GM12878 (cell line): ENCODE measurements around the gene ERG. TPM values are rescaled to one million over a fixed set of nuclear protein-coding genes. Genes with fewer than 3 reads are reported as not detected.

ENCODE experiments used
- ATAC-seq: fragments of 200-7000 bp; cut with Tn5 transposase; 3 replicates; pipeline ENCODE4 v1.9.1; 2020; ENCODE audit warnings: mild to moderate bottlenecking, moderate library complexity
- BruUV-seq: library from RNA; stranded (reverse); fragments of 400-500 nt; replicated peaks from 2 replicates; lab custom pipeline; 2021; lab: Mats Ljungman, UMichigan
- CTCF ChIA-PET: fragments of 300-600 bp; sonication (Branson Sonifier 250); formaldehyde crosslinking; extraction: SDS; loops from one replicate; lab custom pipeline; 2021; ENCODE audit warnings: inconsistent platforms; lab: Yijun Ruan, JAX
- POLR2A ChIA-PET: fragments of 350-600 bp; formaldehyde crosslinking; extraction: SDS; loops from one replicate; lab custom pipeline; 2021; ENCODE audit warnings: inconsistent platforms; lab: Charles Lee
- RAD21 ChIA-PET: fragments of 300-600 bp; sonication (Branson Sonifier 250); formaldehyde crosslinking; loops from one replicate; lab custom pipeline; 2023; ENCODE audit warnings: antibody characterized with exemption; ENCODE audit not compliant: unreplicated experiment; lab: Charles Lee
- SMC1A ChIA-PET: fragments of 300-600 bp; sonication (Branson Sonifier 250); formaldehyde crosslinking; loops from one replicate; lab custom pipeline; 2023; ENCODE audit not compliant: unreplicated experiment, uncharacterized antibody; lab: Charles Lee
- DNase-seq: peaks from one replicate; pipeline ENCODE4 v3.0.0-alpha.2; 2011; ENCODE audit warnings: low read depth, low spot score
- FAIRE-seq: peaks from 3 replicates; lab custom pipeline; 2011; peaks lifted over from hg19 to GRCh38; lab: Jason Lieb, UNC
- H2AFZ ChIP-seq: 2 replicates; pipeline ENCODE4 v1.6.0; 2011; ENCODE audit warnings: low read depth, low read length, control low read depth; ENCODE audit not compliant: control insufficient read depth
- H3K27ac ChIP-seq: 2 replicates; pipeline ENCODE4 v1.5.1; 2011; ENCODE audit warnings: control low read depth; ENCODE audit not compliant: control insufficient read depth, insufficient read depth
- H3K27me3 ChIP-seq, 2 experiments: replicated peaks in 1 of 2; 2 replicates each; pipeline versions ENCODE4 v1.6.0 to v1.6.1; 2011; ENCODE audit warnings: low read length in 1 of 2; ENCODE audit not compliant: control insufficient read depth in 2 of 2, insufficient read depth in 2 of 2
- H3K36me3 ChIP-seq, 2 experiments: 2 replicates each; pipeline ENCODE4 v1.5.1; 2011; ENCODE audit warnings: low read length in 1 of 2; ENCODE audit not compliant: control insufficient read depth in 2 of 2, insufficient read depth in 2 of 2
- H3K4me1 ChIP-seq: 2 replicates; pipeline ENCODE4 v1.6.1; 2011; ENCODE audit warnings: mild to moderate bottlenecking, low read length, moderate library complexity, mixed read lengths; ENCODE audit not compliant: control insufficient read depth, insufficient read depth
- H3K4me2 ChIP-seq: 2 replicates; pipeline ENCODE4 v1.6.0; 2011; ENCODE audit warnings: control low read depth; ENCODE audit not compliant: control insufficient read depth, insufficient read depth
- H3K4me3 ChIP-seq: fragments of 200-600 bp; sonication (generic); 2 replicates; pipeline ENCODE4 v1.5.1; 2016
- H3K79me2 ChIP-seq: 2 replicates; pipeline ENCODE4 v1.6.0; 2011; ENCODE audit warnings: low read length; ENCODE audit not compliant: control insufficient read depth, insufficient read depth
- H3K9ac ChIP-seq: 2 replicates; pipeline ENCODE4 v1.8.0; 2011; ENCODE audit warnings: low read length, control low read depth, mixed read lengths; ENCODE audit not compliant: control insufficient read depth, insufficient read depth
- H3K9me3 ChIP-seq: replicated peaks from 3 replicates; pipeline ENCODE4 v1.5.1; 2011; ENCODE audit warnings: mild to moderate bottlenecking, low read length; ENCODE audit not compliant: control insufficient read depth, insufficient read depth
- H4K20me1 ChIP-seq: 2 replicates; pipeline ENCODE4 v1.6.0; 2011; ENCODE audit not compliant: control insufficient read depth, insufficient read depth
- BHLHE40 ChIP-seq, 2 experiments: fragments of 450-650 bp in 1 of 2; IDR thresholded peaks; 2 replicates each; pipeline ENCODE4 v1.6.1; 2011 to 2017; ENCODE audit warnings: low read depth in 2 of 2, borderline replicate concordance in 1 of 2, improper control_type of control experiment in 1 of 2, low read length in 1 of 2, mild to moderate bottlenecking in 1 of 2
- CTCF ChIP-seq, 3 experiments: IDR thresholded peaks in 2 of 3; conservative IDR thresholded peaks in 1 of 3; 2 replicates each; pipeline ENCODE4 v1.5.1; 2011; ENCODE audit warnings: low read depth in 3 of 3, low read length in 3 of 3, mild to moderate bottlenecking in 3 of 3, control low read depth in 2 of 3, moderate library complexity in 2 of 3, inconsistent platforms in 1 of 3, mixed read lengths in 1 of 3; ENCODE audit not compliant: control insufficient read depth in 2 of 3, insufficient read depth in 1 of 3; ENCODE audit errors: extremely low read depth in 1 of 3
- NFIC ChIP-seq: IDR thresholded peaks from 2 replicates; pipeline ENCODE4 v1.6.1; 2012; ENCODE audit warnings: low read depth, mild to moderate bottlenecking, inconsistent platforms, low read length, moderate library complexity
- RAD21 ChIP-seq: IDR thresholded peaks from 2 replicates; pipeline ENCODE4 v1.6.1; 2011; ENCODE audit warnings: mild to moderate bottlenecking, low read depth, low read length, moderate library complexity; ENCODE audit not compliant: insufficient read depth
- SMC3 ChIP-seq: IDR thresholded peaks from 2 replicates; pipeline ENCODE4 v1.6.1; 2011; ENCODE audit warnings: low read length, improper control_type of control experiment, borderline replicate concordance
- WGBS: methylation state at CpG from one replicate; pipeline ENCODE4 v1.1.6; 2016; ENCODE audit warnings: low lambda C conversion rate; ENCODE audit not compliant: insufficient replicate concordance, insufficient coverage; ENCODE audit errors: missing lambda C conversion rate; 5-methylcytosine and 5-hydroxymethylcytosine counted together
- in situ Hi-C: fragments of 300-500 bp; cut with MboI; formaldehyde crosslinking; loops from 9 replicates; pipeline ENCODE4 v1.14.3; 2018; ENCODE audit warnings: mixed read lengths
- intact Hi-C: fragments of 100-400 bp; cut with micrococcal nuclease; formaldehyde crosslinking; loops from one replicate; pipeline ENCODE4 v1.14.2; 2022; ENCODE audit not compliant: unreplicated experiment
- polyA plus RNA-seq, 11 experiments: library from polyadenylated mRNA; depleted of rRNA in 4 of 11; unstranded in 6 of 11; stranded (reverse) in 5 of 11; fragments of >200 nt; fragmentation: Nextera tagmentation in 4 of 11; fragmentation: Illumina TruSeq in 1 of 11; extraction: Ambion mirVana in 4 of 11; extraction: Trizol in 1 of 11; gene quantifications; 1 replicate in 1 of 11; 2 replicates in 10 of 11; pipeline versions ENCODE4 v1.2.1 to v1.2.3, GENCODE V29; 2011 to 2016; ENCODE audit warnings: inconsistent platforms in 2 of 11, missing spikeins in 2 of 11, low read depth in 1 of 11
- total RNA-seq, 4 experiments: library from RNA; depleted of rRNA in 3 of 4; stranded (reverse); fragments of >200 nt in 3 of 4; fragmentation: Illumina TruSeq in 1 of 4; extraction: Trizol in 1 of 4; gene quantifications; 2 replicates each; pipeline versions ENCODE4 v1.2.1 to v1.2.3, GENCODE V29; 2013 to 2021

Gene ERG
- total and polyA plus RNA-seq, 10 of the 15 experiments (the other 5 are each of a cell fraction or from before 2014, with no cell fraction given) = not detected

GRCh38 chr21:38505654-38506523, 7.6 kb upstream of the ERG start:
- POLR2A ChIA-PET = no interaction called here
- ATAC-seq (peak; percentile 86), FAIRE-seq (no peak), DNase-seq (no peak)
- CTCF ChIA-PET = interaction anchor here (0.7 to 1.1 kb wide), 5 partner anchors 8 to 882 kb away, joined by 3 to 4 read pairs (median 3); no protein-coding TSS in a partner anchor
- H3K4me3 ChIP-seq = no peak overlapping the region
- no peak overlapping the region for H3K27ac ChIP-seq
- H3K27me3 ChIP-seq = no peaks in the 10 kb centered on the region
- H2AFZ ChIP-seq = no peak overlapping the region
- WGBS = 22% methylated on average over 9 of the region's 9 CpGs
- H3K79me2 ChIP-seq = no peaks in the 10 kb centered on the region
- no peaks in the 10 kb centered on the region for H3K4me1 ChIP-seq
- H3K9me3 ChIP-seq = no peaks in the 10 kb centered on the region
- intact Hi-C loops = loop anchor here (5.0 to 10.0 kb wide), 2 partner anchors 199 to 631 kb away; no protein-coding TSS in a partner anchor
- BruUV-seq = no TSS peak
- TF ChIP-seq NFIC (no peak), CTCF (IDR thresholded peaks at IDR 0.05 in 2 of 3, conservative IDR thresholded peaks at IDR 0.05 in 1 of 3; ENCODE audit: control insufficient read depth in 2 of 3, extremely low read depth in 1 of 3, insufficient read depth in 1 of 3, low read depth in 3 of 3, low read length in 3 of 3) (peak; percentile 55 to 65 (median 56)), SMC3 (peak; percentile 37; the same call in 1 of the 2 replicates), RAD21 (peak; percentile 65), BHLHE40 (IDR thresholded peaks at IDR 0.05; ENCODE audit: borderline replicate concordance in 1 of 2, low read depth in 2 of 2, low read length in 1 of 2) (0 out of 4 replicates have a peak, but pooled peaks of 1 of the 2 experiments have one; percentile 7)
- RAD21 ChIA-PET = interaction anchor here (0.7 kb wide), 1 partner anchor 632 kb away, joined by 4 read pairs; no protein-coding TSS in a partner anchor
- no peaks in the 10 kb centered on the region for H3K36me3 ChIP-seq
- no peaks in the 10 kb centered on the region for H4K20me1 ChIP-seq
- SMC1A ChIA-PET = interaction anchor here (0.7 to 0.9 kb wide), 2 partner anchors 631 to 632 kb away, joined by 3 to 7 read pairs; no protein-coding TSS in a partner anchor
- no peak overlapping the region for H3K4me2 ChIP-seq
- in situ Hi-C loops = loop anchor here (10.0 kb wide), 1 partner anchor 619 kb away; no protein-coding TSS in a partner anchor
- H3K9ac ChIP-seq = no peak overlapping the region
